Midbrain (tissue), 1 donor: ENCODE results near the gene CEP68.
A peak's percentile ranks its signal among the peaks of the same experiment; 100 is the strongest.

ENCODE experiments used
- DNase-seq: peaks from one replicate; lab custom pipeline; 2025; lab: John Stamatoyannopoulos, UW

The CEP68 gene

DNA sequence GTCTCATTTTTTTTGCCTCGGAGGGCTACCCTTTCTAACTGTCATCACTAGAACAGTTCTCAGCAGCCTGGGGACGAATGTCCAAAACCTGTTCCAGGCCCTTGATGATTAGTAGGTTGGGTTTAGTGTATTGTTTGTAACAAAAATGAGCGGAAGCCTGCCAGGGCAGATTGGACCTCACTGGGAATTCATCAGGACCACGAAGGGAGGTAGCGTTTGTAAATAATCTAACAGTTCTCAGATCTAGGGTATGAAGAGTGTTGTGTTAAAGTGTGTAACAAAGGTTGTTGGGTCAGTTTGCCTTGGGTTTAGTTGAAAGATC lies 799 bp downstream of the CEP68 start:
- no peak for DNase-seq

DNA sequence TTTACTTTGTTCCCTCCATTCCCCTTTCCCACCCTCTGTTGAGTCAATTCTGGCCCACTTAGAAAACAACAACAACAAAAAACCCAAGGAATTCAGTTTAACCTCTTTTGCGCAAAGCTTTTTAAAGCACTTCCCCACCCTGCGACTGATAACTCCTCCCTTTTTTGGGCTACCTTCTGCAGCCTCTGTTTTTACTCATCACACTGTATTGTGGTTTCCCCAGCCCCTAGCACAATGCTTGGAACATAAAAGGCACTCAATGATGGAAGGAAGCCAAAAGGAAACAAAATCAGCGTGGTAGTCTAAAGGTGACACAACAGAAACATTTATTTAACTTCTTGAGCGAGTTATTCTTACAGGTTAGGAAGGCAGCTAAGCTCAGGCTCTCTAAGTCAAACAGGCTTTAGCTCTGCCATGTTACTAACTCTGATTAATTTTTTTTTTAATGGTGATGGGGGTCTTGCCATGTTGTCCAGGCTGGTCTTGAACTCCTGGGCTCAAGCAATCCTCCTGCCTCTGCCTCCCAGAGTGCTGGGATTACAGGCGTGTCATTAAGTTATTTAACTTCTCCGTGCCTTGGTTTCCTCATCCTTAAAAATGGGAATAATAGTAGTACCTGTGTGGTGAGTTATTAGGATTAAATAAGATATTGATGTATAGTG lies 1.3 kb downstream of the CEP68 start:
- DNase-seq = no peak

DNA sequence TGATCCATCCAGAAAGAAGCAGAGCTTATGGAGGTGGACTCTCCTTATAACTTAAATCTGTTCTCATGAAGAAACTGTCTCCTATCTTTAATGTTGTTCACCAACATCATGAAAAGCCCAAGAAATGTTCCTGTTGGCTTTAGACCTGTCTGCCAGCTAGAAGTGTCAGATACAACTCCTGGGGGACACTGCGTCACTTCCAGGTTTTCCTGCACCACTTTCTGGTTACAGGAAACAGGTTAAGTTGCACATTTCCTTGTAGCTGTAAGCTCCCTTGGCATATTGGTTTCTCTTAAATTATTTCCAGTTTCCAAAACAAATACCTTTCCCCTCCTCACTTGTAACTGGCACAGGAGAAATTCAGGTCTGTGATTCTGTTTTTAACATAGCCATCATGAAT lies 2.9 kb downstream of the CEP68 start:
- no peak for DNase-seq

GRCh38 chr2:65061146-65061909 lies 5.1 kb downstream of the CEP68 start:
- DNase-seq = no peak

DNA sequence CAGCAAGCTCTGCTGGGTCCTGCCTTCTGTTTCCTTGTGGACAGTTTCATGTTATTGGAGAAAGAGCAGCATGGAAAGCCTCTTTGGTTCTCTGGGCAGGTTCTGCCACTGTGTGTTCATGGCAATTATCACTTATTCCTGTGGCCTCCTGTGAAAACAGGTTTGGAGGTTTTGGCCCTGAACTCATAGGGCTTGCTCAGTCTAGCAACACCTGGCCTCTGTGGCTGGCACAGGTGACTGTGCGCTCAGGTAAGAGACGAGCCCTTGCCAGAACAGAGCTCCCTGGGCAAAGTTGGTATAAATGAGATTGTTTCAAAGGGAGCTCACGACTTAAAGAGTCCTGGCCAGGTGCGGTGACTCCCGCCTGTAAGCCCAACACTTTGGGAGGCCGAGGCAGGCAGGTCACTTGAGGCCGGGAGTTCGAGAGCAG lies 5.7 kb downstream of the CEP68 start:
- DNase-seq = no peak

DNA sequence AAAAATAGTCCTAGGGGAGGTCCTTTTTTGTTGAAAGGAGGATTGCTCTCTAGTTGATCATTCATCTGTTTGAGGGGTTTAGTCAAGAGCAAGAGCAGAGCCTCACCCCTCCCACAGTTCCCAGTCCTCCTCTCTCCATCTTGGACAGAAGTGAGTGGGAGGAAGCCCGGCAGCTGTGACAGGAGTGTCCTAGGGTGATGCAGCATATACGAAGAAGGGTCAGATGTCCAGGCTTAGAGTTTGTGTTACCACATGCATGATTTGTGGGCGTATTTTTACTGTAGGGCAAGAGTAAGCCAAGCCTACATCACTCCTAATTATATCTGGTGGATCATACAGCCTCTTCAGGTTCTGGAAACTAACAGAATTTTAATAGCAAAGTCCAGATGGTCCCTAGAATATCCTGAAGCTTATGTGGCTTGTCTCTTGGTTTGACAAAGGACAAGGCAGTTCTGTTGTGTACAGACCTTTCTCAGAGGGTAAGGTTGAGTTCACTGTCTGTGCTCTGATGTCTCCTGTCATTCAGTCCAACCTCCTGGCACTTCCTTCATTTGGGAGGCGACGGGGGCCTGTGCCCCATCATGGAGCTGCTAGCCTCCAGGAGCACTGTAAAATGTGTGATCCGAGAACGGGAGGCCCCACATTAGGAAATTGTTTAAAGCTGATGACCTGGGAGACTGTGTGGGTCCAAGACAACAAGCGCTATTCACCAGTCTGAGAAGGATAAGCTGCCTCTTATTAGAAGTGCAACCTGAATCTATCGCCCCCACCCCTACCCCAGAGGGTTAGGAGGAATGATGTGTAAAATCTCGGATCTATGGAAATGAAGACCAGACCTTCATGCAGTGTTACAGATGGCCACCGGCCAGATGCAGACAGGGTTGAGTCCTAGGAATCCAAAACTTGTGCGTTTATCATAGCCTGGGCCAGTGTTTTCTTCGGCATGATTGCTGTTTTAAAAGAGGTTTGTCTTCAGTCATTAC lies 6.9 kb downstream of the CEP68 start:
- no peak for DNase-seq

DNA sequence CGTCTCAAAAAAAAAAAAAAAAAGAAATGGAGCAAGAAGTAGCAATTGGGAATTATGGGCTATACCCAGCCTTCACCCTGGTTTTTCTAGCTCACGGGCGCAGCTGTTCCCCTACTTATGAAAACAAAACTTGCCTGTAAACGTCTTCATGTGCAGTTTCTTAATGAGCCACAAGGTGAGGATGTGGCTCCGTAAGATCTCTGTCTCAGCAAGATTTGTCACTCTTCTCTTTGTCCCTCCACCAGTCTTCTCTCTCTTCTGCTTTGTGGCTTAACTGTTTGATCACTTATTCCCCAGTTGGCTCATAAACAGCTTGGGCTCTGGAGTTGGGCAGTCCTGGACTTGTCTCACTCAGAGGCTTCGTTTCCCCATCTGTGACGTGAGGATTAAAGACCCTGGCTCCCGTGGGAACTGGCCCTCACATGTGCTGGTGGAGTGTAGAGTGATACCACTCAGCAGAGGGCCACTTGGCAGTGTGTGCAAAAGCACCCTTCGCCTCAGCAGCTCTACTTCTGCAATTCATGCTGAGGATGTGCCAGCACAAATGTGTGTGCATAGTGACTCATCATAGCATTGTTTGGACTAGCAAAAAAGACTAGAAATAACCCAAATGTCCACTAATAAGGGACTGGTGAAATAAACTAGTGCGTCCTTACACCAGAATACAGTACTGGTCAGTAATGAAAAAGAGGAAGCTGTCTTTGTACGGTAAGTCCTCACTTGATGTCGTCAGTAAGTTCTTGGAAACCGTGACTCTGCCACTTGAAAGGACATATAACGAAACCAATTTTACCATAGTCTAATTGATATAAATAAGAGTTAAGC lies 8.7 kb downstream of the CEP68 start:
- peak; percentile 79 for DNase-seq

GRCh38 chr2:65067806-65068553 lies 11.8 kb downstream of the CEP68 start:
- DNase-seq = no peak

DNA sequence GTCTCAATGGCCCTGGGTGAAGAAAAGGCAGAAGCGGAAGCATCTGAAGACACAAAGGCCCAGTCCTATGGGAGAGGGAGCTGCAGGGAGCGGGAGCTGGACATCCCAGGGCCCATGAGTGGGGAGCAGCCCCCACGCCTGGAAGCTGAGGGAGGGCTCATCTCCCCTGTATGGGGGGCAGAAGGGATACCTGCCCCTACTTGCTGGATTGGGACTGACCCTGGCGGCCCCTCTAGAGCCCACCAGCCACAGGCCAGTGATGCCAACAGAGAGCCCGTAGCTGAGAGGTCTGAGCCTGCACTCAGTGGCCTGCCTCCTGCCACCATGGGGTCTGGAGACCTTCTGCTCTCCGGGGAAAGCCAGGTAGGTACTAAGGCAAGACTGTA lies 13.2 kb downstream of the CEP68 start:
- DNase-seq = no peak

GRCh38 chr2:65070172-65070830 lies 14.1 kb downstream of the CEP68 start:
- DNase-seq = no peak

DNA sequence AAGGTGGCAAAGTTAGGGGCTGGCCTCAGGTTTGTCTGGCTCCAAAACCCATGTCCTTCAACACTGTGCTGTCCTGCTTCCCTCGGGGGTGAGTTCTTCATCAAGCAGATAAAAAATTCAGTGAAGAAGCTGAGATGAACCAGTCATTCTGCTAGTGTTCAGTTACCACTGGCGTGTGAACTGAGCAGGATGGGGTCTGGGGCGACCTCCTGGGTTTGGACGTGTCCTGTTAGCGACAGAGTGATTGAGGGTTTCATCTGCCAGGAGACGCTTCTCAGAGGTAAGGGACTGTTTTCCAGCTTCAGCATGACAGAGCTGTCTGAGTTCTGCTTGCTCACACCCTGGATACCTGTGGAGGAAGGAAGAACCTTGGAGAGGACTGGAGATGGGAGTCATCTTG lies 14.6 kb downstream of the CEP68 start:
- no peak for DNase-seq

GRCh38 chr2:65071499-65072180 lies 15.4 kb downstream of the CEP68 start:
- DNase-seq = no peak

GRCh38 chr2:65072181-65072970 lies 16.2 kb downstream of the CEP68 start:
- no peak for DNase-seq

DNA sequence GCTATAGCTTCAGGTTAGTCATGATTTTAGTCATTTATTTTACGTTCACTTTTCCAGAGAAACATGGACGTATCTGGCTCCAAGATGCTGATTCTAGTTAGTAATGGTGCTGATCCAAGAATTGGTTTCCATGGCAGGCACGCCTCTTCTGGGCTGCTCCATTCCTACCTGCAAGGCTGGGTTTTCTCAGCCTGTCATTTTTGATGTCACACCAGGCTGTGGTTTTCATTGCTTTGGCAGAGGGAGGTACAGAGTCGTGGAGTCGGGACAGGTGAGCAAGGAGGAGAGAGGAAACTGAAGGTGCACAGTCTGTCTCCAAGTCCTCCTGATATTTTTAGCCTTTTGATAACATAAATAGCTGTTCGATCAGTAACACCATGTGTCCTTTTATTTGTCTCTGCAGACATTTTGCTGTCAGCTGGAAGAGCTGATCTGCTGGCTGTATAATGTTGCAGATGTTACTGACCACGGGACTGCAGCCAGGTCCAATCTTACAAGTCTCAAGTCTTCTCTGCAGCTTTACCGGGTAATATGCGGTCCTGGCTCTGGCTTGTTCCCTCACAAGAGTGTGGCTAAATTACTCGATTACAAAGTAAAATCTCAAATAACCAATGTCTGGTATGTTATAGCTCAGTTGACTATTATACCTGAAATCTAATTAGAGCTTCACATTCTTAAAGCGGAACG lies 17.8 kb downstream of the CEP68 start:
- DNase-seq = no peak

DNA sequence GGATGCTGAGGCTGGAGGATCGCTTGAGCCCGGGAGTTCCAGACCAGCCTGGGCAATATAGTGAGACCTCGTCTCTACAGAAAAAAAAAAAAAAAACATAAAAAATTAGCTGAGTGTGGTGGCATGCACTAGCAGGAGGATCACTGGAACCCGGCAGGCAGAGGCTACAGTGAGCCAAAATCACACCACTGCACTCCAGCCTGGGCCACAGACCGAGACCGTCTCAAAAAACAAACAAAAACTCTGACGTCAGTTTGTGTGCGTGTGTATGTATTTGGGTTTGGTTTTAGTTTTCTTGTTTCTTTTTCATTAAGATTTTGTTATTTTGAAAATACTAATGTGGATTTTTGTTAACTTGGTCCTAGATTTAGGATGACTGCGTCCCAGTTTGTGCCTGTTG lies 19.0 kb downstream of the CEP68 start:
- no peak for DNase-seq

DNA sequence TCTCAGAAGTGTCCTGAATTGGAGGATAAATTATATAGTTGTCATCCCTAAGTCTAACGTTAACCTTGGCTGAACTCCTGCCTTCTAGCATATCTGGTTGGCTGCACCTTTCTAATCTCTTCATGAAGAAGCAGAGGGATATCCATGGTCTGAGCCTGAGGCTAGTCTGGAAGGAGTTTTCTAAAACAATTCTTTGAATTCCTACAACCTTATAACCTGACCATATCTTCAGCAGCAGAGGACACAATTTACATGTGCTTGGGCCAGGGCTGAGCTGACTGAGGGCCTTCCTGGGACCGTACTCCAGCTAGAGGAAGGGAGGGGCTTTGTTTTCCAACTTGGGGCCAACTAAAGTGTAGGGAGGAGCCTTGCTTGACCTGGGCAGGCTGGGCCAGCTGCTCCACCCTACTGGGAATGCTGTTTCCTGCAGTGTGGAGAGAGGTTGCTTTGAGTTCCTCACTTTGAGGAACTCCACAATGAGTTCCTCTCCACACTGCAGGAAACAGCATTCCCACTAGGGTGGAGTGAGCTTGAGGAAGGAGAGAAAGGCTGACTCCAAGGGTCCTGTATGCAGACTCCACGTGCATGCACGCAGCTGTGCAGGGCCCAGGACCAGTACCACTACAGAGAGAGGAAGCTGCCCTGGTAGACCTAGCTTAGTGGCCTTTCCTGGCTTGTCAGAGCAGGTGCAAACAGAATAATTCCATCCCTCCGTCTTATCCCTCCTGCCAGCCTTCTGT lies 19.6 kb downstream of the CEP68 start:
- no peak for DNase-seq

GRCh38 chr2:65076345-65076710 lies 20.1 kb downstream of the CEP68 start:
- no peak for DNase-seq

DNA sequence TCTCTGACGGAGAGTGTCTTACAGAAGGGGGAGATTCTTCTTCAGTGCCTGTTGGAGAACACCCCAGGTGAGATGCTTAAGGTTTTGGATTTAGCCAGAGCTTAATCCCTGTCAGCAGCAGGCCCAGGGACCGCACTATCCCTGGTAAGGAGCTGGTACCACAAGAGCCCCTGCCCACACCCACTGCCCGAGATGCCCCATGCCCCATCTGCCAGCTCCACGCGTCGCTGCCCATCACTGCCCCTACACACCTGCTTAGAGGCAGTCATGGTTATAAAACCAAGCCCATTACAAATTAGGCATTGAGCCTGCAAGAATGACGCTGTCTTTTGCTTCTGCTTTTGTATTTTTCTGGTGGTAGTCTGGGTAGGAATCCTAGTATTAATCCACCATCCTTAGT lies 21.7 kb downstream of the CEP68 start:
- DNase-seq = no peak
